ENCODE measurements around the gene ACSF3.
A peak's percentile ranks its signal among the peaks of the same experiment; 100 is the strongest.

The ACSF3 gene

GRCh38 chr16:89093602-89094251 lies at the start of gene ACSF3:
TSS of gene ACSF3 (plus strand) at chr16:89093852. CDS start at chr16:89100682, 6,830 bp downstream.
- DNase-seq = peak in 1 of 2 experiments; percentile 20

- no peak for DNase-seq
Measured at GRCh38 chr16:89044418-89045180, 49.1 kb upstream of the ACSF3 start.

- DNase-seq = no peak
Measured at GRCh38 chr16:89045181-89045815, 48.4 kb upstream of the ACSF3 start.

GRCh38 chr16:89045881-89046280 lies 47.8 kb upstream of the ACSF3 start:
- no peak for DNase-seq

GRCh38 chr16:89046491-89046890 lies 47.2 kb upstream of the ACSF3 start:
- no peak for DNase-seq

GRCh38 chr16:89047331-89048089 lies 46.1 kb upstream of the ACSF3 start:
- no peak for DNase-seq

GRCh38 chr16:89048090-89048725 lies 45.4 kb upstream of the ACSF3 start:
- no peak for DNase-seq

GRCh38 chr16:89048871-89049422 lies 44.7 kb upstream of the ACSF3 start:
- no peak for DNase-seq

GRCh38 chr16:89049484-89050118 lies 44.1 kb upstream of the ACSF3 start:
- DNase-seq = no peak

- DNase-seq = no peak
Measured at GRCh38 chr16:89050119-89050867, 43.4 kb upstream of the ACSF3 start.

GRCh38 chr16:89050868-89051311 lies 42.8 kb upstream of the ACSF3 start:
- no peak for DNase-seq

- no peak for DNase-seq
Measured at GRCh38 chr16:89051521-89052166, 42.0 kb upstream of the ACSF3 start.

GRCh38 chr16:89052191-89052889 lies 41.3 kb upstream of the ACSF3 start:
- no peak for DNase-seq

- DNase-seq = peak in 1 of 2 experiments; percentile 66
Measured at GRCh38 chr16:89052890-89053724, 40.5 kb upstream of the ACSF3 start.

GRCh38 chr16:89053725-89054029 lies 40.0 kb upstream of the ACSF3 start:
- DNase-seq = no peak

- DNase-seq = no peak
Measured at GRCh38 chr16:89054261-89054661, 39.4 kb upstream of the ACSF3 start.

- no peak for DNase-seq
Measured at GRCh38 chr16:89054714-89055113, 38.9 kb upstream of the ACSF3 start.

GRCh38 chr16:89055313-89055712 lies 38.3 kb upstream of the ACSF3 start:
- no peak for DNase-seq

Data from SW 1271 (cell line).